Right cardiac atrium (tissue), 5 donors: Measurements from ENCODE around the gene MARCHF10. TPM values are rescaled to one million over a fixed set of nuclear protein-coding genes. Genes with fewer than 3 reads are reported as not detected.

ENCODE experiments used
- ATAC-seq, 2 donors: fragments of 200-7000 bp; cut with Tn5 transposase; one replicate each; pipeline versions ENCODE4 v1.8.0 to v1.9.1; 2020; ENCODE audit warnings: moderate library complexity in 2 of 2, mild to moderate bottlenecking in 1 of 2
- DNase-seq, 3 donors: peaks; one replicate each; pipeline ENCODE4 v3.0.0-alpha.2; 2020
- H3K27ac ChIP-seq: one replicate; pipeline ENCODE4 v1.5.1; 2013; ENCODE audit warnings: mild to moderate bottlenecking, low read length, control low read depth, moderate library complexity
- H3K27me3 ChIP-seq: one replicate; pipeline ENCODE4 v1.6.1; 2013; ENCODE audit not compliant: control insufficient read depth, insufficient read depth
- H3K4me1 ChIP-seq: one replicate; pipeline ENCODE4 v1.6.1; 2013; ENCODE audit warnings: low read length; ENCODE audit not compliant: control insufficient read depth, insufficient read depth
- H3K4me3 ChIP-seq: one replicate; pipeline ENCODE4 v1.5.1; 2013; ENCODE audit warnings: low read length, control low read depth
- H3K9me3 ChIP-seq: one replicate; pipeline ENCODE4 v1.6.1; 2013; ENCODE audit warnings: low read length; ENCODE audit not compliant: control insufficient read depth
- WGBS: extraction: QIAGEN DNeasy Blood & Tissue Kit; methylation state at CpG from one replicate; pipeline ENCODE4 v1.1.7; 2013; 5-methylcytosine and 5-hydroxymethylcytosine counted together
- intact Hi-C, 4 donors: fragments of 100-400 bp; cut with DNase I; formaldehyde crosslinking; loops; one replicate each; pipeline versions ENCODE4 v1.11.0 to v1.14.0; 2022 to 2023
- polyA plus RNA-seq: library from polyadenylated mRNA; stranded (reverse); fragments of 200-250 nt; gene quantifications from one replicate; pipeline ENCODE4 v1.2.3, GENCODE V29; 2013
- total RNA-seq, 4 donors: library from RNA; stranded (reverse); fragmentation: NEBNext Ultra II Directional; extraction: Animal tissue kit (Norgen Biotek cat#: 25700); gene quantifications; one replicate each; pipeline ENCODE4 v1.2.1, GENCODE V29; 2021
- donor health status: healthy with polysubstance abuse.
- donor health status: DM: no; HTN: yes; CAD: no.
- donor health status: DM: no; HTN: no; CAD: no.
- donor health status: DM: no; HTN: yes; CAD: no; lungs with severe emphysema.
- donor health status: DM: yes; HTN: yes; CAD: no.

Gene MARCHF10
- total and polyA plus RNA-seq, 5 donors: 0.20 TPM; not detected in 4

DNA sequence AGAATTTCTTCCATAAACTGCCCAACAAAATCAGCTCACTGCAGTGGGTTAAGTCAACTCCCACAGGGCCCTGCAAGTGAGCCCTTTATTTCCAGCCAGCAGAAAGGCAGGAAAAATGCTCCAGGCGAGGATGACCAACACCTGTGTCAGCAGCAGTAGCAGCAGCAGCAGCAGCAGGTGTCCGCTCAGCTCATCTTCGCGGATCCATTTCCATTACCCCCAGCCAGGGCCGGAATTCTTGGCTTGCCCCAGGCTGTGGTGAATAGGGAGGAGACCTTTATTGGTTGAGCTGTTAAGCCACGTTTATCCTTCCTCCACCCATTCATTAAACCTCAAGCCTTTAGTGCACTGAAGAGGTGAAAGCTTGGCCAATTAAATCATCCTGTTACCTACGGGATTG, 46.2 kb downstream of the MARCHF10 start:
- Histone ChIP-seq H3K4me3 (no peak overlapping the region), H3K27ac (no peak overlapping the region), H3K9me3 (no peaks in the 10 kb centered on the region), H3K4me1 (no peaks in the 10 kb centered on the region), H3K27me3 (no peaks in the 10 kb centered on the region)
- WGBS: 74% methylated on average over 7 of the region's 7 CpGs
- ATAC-seq (no peak), DNase-seq (no peak)
- intact Hi-C loops: no loop called here

DNA sequence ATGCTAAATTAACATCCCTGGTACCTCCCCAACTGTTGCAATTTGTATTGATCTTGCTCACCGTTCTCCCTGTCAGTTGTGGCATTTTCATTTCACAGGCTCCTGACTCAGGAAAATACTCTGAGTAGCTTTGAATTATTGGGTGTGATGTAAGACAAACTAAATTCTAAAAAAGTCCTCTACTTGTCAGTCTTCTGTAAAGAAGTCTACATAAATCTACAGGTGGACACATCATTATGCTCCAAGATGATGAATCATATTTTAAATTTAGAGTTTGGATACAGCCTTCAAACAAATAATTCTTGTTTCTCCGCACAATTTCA, 47.2 kb downstream of the MARCHF10 start:
- no peak for DNase-seq
- H3K27ac ChIP-seq: no peak overlapping the region
- intact Hi-C loops: no loop called here
- no peak overlapping the region for H3K4me3 ChIP-seq
- no peaks in the 10 kb centered on the region for H3K27me3 ChIP-seq
- no peak for ATAC-seq
- 82% methylated on average over 2 of the region's 2 CpGs for WGBS
- no peaks in the 10 kb centered on the region for H3K9me3 ChIP-seq
- no peaks in the 10 kb centered on the region for H3K4me1 ChIP-seq

DNA sequence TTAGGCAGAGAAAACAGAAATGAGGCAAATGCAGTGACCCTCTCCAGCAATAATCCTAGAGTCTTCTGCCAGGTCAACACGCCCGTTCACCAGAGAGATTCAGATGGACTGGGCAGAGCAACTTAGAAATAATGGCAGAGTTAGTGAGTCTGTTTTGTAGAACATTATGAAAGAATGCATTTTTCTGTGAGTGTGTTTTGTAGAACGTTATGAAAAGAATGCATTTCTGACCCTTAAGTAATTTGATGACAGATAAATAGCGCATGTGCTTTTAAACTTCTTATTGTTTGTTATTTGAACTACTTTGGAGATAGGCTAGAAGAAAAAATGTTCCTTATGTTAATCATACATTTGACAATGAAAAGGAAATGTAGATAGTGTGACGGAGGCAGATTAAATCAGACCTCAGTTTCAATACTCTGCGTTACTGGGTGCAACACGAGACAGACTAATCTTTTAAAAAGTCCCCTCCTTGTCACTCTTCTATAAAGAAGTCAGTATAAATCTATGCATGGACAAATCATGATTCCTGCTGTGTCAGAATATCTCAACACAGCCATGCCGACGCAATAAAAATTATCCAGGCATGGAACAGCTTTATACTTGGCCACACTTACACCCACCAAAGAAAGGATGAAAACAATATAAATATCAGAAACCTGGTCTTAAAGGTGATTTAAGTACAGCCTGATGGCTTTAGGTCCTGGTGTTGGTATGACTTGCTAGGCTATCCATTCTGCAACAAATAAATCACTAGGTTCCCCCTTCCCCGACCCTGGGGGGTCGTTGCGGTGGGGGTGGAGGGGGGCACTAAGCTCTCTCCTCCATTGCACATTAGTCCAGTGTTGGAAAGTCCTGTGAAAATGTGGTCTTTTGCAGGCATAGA, 47.8 kb downstream of the MARCHF10 start:
- H3K4me1 ChIP-seq: no peaks in the 10 kb centered on the region
- H3K27ac ChIP-seq: no peak overlapping the region
- no peak for ATAC-seq
- H3K9me3 ChIP-seq: no peaks in the 10 kb centered on the region
- intact Hi-C loops: no loop called here
- 58% methylated on average over 12 of the region's 12 CpGs for WGBS
- no peaks in the 10 kb centered on the region for H3K27me3 ChIP-seq
- DNase-seq: no peak
- no peak overlapping the region for H3K4me3 ChIP-seq

DNA sequence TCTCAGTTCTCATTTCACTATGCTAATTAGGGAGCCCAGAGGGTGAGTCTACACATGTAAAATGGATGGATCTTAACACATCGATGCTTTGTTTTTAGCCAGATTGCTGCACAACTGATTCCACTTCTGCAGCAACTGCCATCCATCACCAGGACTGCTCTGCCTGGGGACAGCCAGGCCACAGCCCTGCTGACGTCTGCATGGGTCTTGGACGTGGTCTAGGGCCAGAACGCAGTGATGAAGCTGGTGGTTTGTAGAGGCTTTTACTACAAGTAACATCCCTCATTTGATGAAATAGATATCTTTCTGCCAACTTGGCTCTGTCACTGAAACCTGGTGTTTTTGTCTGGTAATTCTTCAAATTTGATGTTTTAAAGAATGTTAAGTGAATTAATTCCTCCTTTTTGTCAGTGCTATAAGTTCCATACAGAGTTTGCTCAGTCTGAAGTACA, 50.6 kb downstream of the MARCHF10 start:
- no peak for DNase-seq
- WGBS: 56% methylated on average over 4 of the region's 4 CpGs

DNA sequence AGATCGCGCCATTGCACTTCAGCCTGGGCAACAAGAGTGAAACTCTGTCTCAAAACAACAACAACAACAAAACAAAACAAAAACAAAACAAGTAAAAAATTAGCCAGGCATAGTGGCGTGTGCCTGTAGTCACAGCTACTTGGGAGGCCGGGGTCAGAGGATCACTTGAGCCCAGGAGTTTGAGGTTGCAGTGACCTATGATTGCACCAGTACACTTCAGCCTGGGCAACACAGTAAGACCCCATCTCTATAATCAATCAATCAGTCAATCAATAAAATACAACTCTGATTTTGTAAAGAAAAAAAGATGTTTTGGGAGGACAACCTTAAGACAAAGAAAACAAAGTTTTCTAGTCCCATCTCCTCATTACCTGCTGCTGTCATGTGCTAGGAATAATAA, 51.9 kb downstream of the MARCHF10 start:
- ATAC-seq (no peak), DNase-seq (no peak)
- Histone ChIP-seq H3K4me3 (no peak overlapping the region), H3K27me3 (no peaks in the 10 kb centered on the region), H3K4me1 (peaks cover 3% of the 10 kb centered on the region), H3K27ac (no peak overlapping the region), H3K9me3 (no peaks in the 10 kb centered on the region)
- intact Hi-C loops: no loop called here
- 97% methylated on average over 4 of the region's 4 CpGs for WGBS

More for the DNA sequence above, 50.6 kb downstream of the MARCHF10 start:
- Histone ChIP-seq H3K4me1 (peaks cover 3% of the 10 kb centered on the region), H3K27me3 (no peaks in the 10 kb centered on the region), H3K27ac (no peak overlapping the region), H3K9me3 (no peaks in the 10 kb centered on the region), H3K4me3 (no peak overlapping the region)
- intact Hi-C loops: no loop called here
- ATAC-seq: no peak

DNA sequence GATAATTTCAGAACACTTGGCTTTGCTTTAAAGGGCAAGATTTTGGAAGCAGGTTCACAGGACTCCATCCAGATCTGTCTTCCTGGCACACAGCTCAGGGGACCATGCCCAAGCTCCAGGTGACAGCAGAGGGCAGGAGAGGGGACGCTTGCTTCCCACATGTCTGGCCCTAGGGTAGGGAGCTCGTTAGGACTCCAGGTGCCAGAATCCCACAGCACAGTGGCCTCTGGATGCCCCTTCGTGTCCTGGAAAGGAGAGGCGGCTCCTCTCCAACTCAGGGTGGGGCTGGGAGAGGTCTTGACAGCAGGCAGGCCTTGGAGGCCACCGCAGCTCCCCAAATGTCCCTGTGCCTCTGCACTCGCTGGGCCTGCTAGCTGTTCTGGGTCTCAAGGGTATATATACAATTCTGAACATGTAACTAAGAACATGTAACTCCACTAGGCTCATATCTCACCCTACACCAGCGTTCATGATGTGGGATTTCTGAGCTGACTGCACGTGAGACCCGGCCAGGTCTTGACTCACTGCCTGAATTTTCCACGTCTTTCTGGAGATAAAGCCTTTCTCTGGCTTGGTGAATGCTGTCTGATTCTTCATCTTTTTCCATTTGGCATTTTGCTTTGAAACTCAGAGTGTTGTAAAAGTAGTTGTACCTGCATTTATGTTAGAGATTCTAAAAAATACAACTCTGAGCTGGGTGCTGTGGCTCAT, 52.8 kb downstream of the MARCHF10 start:
- peak; percentile 56 to 73 for ATAC-seq
- no peak overlapping the region for H3K27ac ChIP-seq
- no peaks in the 10 kb centered on the region for H3K27me3 ChIP-seq
- peaks cover 3% of the 10 kb centered on the region for H3K4me1 ChIP-seq
- WGBS: 54% methylated on average over 10 of the region's 10 CpGs
- H3K9me3 ChIP-seq: no peaks in the 10 kb centered on the region
- intact Hi-C loops: no loop called here
- DNase-seq: peak in 2 of 3 donors; percentile 58 to 68
- H3K4me3 ChIP-seq: no peak overlapping the region

DNA sequence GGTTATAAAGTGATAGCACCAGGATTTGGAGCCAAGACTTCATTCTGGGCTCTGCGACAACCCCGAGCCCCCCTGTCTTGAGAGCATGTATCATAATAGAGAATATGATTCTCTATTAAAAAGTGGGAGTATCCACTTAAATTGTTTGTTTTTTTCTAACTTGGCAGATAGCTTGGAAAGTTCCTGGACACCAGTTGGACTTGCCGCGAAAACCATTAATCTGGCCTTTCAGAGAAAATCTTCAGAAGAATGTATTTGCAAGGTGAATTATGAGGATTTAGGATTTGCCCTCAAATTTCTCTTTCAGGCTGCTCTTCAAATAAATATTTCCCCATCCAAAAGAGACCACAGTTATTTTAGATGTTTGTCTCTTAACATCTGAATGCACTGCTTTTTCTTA, 53.5 kb downstream of the MARCHF10 start:
- peaks cover 3% of the 10 kb centered on the region for H3K4me1 ChIP-seq
- intact Hi-C loops: no loop called here
- no peaks in the 10 kb centered on the region for H3K27me3 ChIP-seq
- WGBS: 67% methylated on average over 4 of the region's 4 CpGs
- H3K9me3 ChIP-seq: no peaks in the 10 kb centered on the region
- DNase-seq (no peak), ATAC-seq (no peak)
- H3K4me3 ChIP-seq: no peak overlapping the region
- no peak overlapping the region for H3K27ac ChIP-seq

DNA sequence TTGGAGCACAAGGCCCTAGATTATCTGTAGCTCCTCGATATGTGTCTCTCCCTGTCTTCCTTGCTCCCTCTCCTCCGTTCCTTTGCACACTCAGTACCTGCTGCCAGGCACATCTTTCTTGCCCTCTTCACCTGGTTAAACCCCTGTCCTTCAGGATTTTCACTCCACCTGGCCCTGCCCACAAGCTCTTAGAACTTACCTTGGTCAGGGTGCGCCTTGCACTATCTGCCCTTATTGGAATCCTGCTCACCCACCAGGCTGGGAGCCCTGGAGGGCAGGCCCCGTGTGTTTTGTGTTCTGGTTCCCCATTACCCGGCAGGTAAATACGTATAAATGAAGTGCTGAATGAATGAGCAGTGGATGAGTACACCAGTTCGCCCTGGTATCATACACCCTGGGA, 54.6 kb downstream of the MARCHF10 start:
- no peak overlapping the region for H3K4me3 ChIP-seq
- no peak for ATAC-seq
- no peaks in the 10 kb centered on the region for H3K27me3 ChIP-seq
- peaks cover 3% of the 10 kb centered on the region for H3K4me1 ChIP-seq
- no peak for DNase-seq
- H3K27ac ChIP-seq: no peak overlapping the region
- 95% methylated on average over 7 of the region's 7 CpGs for WGBS
- no peaks in the 10 kb centered on the region for H3K9me3 ChIP-seq
- intact Hi-C loops: no loop called here

DNA sequence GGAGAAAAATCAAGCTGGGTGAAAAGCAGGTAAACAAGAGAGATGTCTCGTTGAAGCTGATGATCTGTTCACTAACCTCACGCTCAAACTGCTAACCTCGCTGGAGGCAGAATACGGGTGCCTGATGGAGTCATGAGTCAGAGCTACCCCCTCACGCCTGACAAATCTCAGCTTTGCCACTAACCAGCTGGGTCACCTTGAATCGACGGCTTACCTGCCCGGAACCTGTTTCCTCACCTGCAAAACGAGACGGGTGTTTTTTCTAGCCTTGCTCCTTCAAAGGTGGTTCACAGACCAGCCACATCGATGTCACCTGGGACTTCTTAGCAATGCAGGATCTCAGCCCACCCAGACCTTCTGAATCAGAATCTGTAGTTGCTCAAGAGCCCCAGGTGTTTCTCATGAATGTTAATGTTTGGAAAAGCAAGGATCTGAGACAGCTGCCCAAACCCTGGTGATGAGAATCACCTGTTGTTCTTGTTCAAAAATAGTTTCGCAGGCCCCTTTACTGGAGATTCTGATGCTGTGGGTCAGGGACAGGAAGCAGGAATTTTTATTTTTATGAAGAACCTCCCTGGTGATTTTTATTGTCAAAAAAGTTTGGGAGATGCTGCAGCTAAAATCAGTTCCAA, 56.9 kb downstream of the MARCHF10 start:
- 80% methylated on average over 12 of the region's 12 CpGs for WGBS
- H3K9me3 ChIP-seq: no peaks in the 10 kb centered on the region
- no peak overlapping the region for H3K27ac ChIP-seq
- peaks cover 3% of the 10 kb centered on the region for H3K4me1 ChIP-seq
- DNase-seq (no peak), ATAC-seq (no peak)
- intact Hi-C loops: no loop called here
- no peak overlapping the region for H3K4me3 ChIP-seq
- H3K27me3 ChIP-seq: no peaks in the 10 kb centered on the region

DNA sequence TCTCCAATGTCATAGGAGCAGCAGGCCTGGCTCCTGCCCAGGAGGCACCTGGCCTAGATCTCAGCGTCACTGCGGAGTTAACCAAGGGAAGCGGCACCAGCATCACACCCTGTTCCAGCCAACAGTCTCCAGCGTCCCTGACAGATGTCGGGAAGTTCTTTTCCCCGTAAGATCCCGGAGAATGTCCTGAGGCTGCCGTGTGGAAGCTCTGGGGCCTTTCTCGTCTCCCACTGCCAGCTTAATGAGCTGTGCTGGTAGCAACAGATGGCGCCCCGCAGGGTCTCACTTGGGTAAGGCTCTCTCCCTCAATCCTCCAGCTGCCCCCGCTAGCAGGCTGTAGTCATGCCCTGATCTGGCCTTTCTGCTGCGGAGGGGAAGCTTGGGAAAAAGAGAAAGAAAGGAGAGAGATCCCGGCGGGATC, 57.5 kb downstream of the MARCHF10 start:
- H3K9me3 ChIP-seq: no peaks in the 10 kb centered on the region
- peaks cover 3% of the 10 kb centered on the region for H3K4me1 ChIP-seq
- no peak overlapping the region for H3K27ac ChIP-seq
- no peak overlapping the region for H3K4me3 ChIP-seq
- WGBS: 65% methylated on average over 15 of the region's 15 CpGs
- H3K27me3 ChIP-seq: no peaks in the 10 kb centered on the region
- ATAC-seq (no peak), DNase-seq (no peak)
- intact Hi-C loops: no loop called here

DNA sequence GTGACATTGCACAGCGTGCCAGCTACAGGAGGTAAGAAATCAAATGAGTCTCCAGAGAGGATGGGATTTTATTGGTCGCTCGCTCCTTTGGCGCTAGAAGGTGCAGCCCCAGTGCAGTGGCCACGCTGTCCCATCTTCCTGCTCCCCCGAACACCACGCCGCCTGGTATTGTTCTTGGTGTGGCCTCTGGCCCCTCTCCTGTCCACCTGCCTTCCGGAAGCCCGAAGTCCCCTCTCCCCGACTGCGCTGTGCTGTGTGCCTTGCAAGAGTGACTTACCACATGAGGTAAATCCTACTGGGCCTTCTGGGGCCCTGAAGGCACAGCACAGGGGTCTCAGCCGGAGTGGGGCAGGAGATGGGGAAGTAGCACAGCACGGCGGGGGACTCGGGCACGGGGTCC, 58.2 kb downstream of the MARCHF10 start:
- WGBS: 94% methylated on average over 17 of the region's 17 CpGs
- H3K27ac ChIP-seq: no peak overlapping the region
- no peaks in the 10 kb centered on the region for H3K9me3 ChIP-seq
- H3K4me3 ChIP-seq: no peak overlapping the region
- DNase-seq (no peak), ATAC-seq (no peak)
- H3K27me3 ChIP-seq: no peaks in the 10 kb centered on the region
- H3K4me1 ChIP-seq: no peaks in the 10 kb centered on the region
- intact Hi-C loops: no loop called here
